GM12892 (cell line): ENCODE data around the gene TICRR.

Experiments used
- POLR2A ChIP-seq: IDR thresholded peaks from 2 replicates; pipeline ENCODE4 v1.6.1; 2011; ENCODE audit warnings: low read depth, low read length, control low read depth
- POLR2AphosphoS5 ChIP-seq: IDR thresholded peaks from 2 replicates; pipeline ENCODE4 v1.6.1; 2011; ENCODE audit warnings: low read depth, low read length, control low read depth

- TF ChIP-seq POLR2AphosphoS5 (no peak), POLR2A (no peak)
Observed at GRCh38 chr15:89670971-89671560, 95.8 kb downstream of the TICRR start.
